K562 treated with DMSO at 1 percent for 48 hours (cell line): ENCODE results near the gene HSPA6. TPM values are rescaled to one million over a fixed set of nuclear protein-coding genes. Genes with fewer than 3 reads are reported as not detected.

Source experiments
- total RNA-seq: library from RNA; unstranded; fragments of 300-600 nt; gene quantifications from 2 replicates; pipeline ENCODE4 v1.2.3, GENCODE V29; 2022; ENCODE audit warnings: low replicate concordance; ENCODE audit errors: extremely low read depth

Gene HSPA6
- not detected in 2 replicates for total RNA-seq

DNA sequence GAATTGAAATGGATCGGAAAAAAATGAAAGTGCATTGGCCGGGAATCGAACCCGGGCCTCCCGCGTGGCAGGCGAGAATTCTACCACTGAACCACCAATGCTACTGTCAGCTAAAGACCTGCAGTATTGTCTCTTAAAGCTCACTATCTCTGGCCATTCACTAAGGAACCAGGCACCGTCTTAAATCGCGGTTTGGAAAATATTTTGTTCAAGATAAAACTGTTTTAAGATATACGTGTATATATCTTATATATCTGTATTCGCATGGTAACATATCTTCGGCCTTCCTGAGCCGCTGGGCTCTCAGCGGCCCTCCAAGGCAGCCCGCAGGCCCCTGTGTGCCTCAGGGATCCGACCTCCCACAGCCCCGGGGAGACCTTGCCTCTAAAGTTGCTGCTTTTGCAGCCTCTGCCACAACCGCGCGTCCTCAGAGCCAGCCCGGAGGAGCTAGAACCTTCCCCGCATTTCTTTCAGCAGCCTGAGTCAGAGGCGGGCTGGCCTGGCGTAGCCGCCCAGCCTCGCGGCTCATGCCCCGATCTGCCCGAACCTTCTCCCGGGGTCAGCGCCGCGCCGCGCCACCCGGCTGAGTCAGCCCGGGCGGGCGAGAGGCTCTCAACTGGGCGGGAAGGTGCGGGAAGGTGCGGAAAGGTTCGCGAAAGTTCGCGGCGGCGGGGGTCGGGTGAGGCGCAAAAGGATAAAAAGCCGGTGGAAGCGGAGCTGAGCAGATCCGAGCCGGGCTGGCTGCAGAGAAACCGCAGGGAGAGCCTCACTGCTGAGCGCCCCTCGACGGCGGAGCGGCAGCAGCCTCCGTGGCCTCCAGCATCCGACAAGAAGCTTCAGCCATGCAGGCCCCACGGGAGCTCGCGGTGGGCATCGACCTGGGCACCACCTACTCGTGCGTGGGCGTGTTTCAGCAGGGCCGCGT lies at the start of gene HSPA6:
HSPA6 (plus strand) TSS at position 724 of the 925 bp plus-strand sequence; CDS start at position 843, 119 bp downstream.

DNA sequence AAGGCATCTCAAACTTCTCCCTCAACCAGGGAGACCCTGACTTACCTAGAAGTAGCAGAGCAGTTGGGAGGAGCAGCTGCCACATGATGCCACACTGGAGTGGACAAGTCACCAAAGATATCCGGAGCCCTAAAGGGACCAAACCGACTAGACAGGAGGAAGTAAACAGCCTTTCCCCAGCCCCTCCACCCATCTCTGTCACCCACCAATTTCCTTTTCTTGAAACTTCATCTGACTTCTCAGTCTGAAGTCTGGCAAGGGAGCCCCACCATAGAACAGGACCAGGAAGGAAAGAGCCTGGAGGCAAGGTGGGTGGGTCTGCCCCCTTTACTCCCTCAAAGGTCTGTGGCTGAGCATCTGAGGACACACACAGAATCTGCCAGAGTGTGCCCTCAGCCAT lies 25.3 kb downstream of the HSPA6 start, which contains the start of gene FCGR3A:
FCGR3A (minus strand) TSS at position 167 of the 400 bp plus-strand sequence; CDS start at position 85, 82 bp downstream.

Other genes starting within 250 kb of the HSPA6 start
- gene MPZ, start 214.6 kb upstream of the HSPA6 start, total RNA-seq, result not detected in 2 replicates
- gene SDHC, start 210.2 kb upstream of the HSPA6 start, total RNA-seq, result not detected in 2 replicates
- gene CFAP126, start 156.7 kb upstream of the HSPA6 start, total RNA-seq, result not detected in 2 replicates
- gene FCGR2A, start 19.1 kb upstream of the HSPA6 start, total RNA-seq, result not detected in 2 replicates
- gene FCGR3A, start 25.3 kb downstream of the HSPA6 start, total RNA-seq, result not detected in 2 replicates
- gene FCGR3B, start 106.6 kb downstream of the HSPA6 start, total RNA-seq, result not detected in 2 replicates
- gene FCGR2B, start 138.6 kb downstream of the HSPA6 start, total RNA-seq, result not detected in 2 replicates
- not detected in 2 replicates for gene FCRLA, start 182.7 kb downstream of the HSPA6 start, total RNA-seq
- not detected in 2 replicates for gene FCRLB, start 197.0 kb downstream of the HSPA6 start, total RNA-seq
- gene DUSP12, start 225.2 kb downstream of the HSPA6 start, total RNA-seq, result not detected in 2 replicates
- gene ATF6, start 241.8 kb downstream of the HSPA6 start, total RNA-seq, result not detected in 2 replicates